COLO668 (cell line): ENCODE results near the gene ALKBH3.

Experiments
- DNase-seq: peaks from one replicate; lab custom pipeline; 2025; ENCODE audit not compliant: unreplicated experiment; lab: John Stamatoyannopoulos, UW

ALKBH3 gene

DNA sequence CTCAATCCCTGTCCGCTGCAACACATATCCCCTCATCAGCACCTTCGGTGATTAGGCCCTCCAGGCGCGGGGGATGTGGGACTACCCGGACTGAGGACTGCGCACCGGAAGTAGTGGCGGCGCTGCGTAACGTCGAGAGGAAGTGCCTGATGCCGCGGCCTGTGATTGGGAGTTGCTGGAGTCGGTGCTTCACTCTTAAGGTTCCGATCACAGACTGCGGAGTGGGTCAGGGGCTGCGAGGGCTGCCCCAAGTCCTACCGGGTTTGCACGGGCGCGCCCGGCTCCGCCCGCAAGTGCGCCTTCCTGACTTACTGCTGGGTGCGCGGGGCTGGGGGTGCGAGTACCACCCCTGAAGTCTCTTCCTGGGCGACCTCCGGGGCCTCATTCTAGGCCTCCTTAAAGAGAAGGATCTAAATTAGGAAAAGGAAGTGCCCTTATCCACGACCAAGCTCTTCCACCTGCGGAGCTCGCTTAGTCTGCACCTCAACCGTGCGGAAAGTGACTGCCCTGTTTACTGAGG lies at the start of gene ALKBH3:
Gene ALKBH3, plus strand, starts transcription at position 192 of the 520 bp plus-strand sequence. CDS start 1,822 bp downstream, outside the sequence.
- peak; percentile 96 for DNase-seq

GRCh38 chr11:43830928-43831440 lies 49.6 kb upstream of the ALKBH3 start:
- DNase-seq: peak; percentile 13

GRCh38 chr11:43832536-43832935 lies 48.1 kb upstream of the ALKBH3 start:
- DNase-seq: no peak

DNA sequence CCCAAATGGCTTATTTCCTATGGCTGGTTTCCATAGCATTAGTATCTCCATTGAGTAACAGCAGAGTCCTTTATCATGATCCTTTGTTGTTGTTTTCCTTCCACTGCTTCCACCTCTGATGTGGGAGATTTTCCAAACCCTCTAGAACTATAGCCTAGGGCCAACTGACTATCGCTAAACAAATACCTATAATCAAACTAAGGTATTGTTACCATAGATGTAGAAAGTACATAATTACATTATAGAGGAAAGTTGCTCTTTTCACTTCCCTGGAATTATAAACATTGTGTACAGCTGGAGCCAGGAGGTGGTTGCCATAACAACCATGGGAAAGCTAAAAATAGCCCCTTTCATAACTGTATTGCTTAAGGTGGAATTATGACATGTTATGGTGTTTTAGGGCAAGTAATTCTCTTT lies 47.0 kb upstream of the ALKBH3 start:
- DNase-seq: no peak

DNA sequence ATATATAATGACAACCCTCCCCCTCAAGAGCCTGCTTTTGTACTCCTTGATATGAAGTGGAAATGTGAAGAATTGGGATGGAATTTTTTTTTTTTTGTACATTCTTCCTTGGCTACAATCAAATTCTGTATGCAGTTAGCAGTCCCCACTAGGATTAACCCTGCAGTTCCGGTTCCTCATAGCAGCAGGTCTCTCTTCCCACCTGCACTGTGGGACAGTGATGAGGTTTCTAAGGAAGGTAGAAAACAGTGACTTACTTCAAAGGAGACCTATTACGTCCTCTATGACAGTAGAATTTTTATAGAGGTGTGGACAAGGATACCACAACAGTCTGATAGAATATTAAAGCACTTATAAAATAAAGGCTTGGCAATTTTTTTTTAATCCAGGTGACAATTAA lies 46.3 kb upstream of the ALKBH3 start:
- no peak for DNase-seq

DNA sequence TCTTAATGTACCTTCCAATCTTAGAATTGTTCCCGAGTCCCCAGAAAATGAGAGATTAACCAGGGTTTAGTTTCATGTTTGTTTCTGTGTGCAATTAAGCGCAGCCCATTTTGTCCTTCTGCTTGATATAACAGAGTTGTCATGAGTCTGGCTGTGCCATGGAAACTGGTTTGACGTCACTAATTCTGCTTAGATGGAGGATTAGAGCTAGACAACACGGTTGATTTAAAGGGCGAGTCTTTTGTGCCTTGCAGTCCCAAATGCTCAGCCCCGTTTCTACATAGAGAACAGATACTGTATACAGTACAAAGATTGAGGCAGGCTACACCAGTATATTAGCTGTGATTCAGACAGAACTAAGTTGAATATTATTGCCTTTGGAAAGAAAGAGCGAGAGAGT lies 45.5 kb upstream of the ALKBH3 start:
- DNase-seq: no peak

GRCh38 chr11:43837879-43838278 lies 42.8 kb upstream of the ALKBH3 start:
- DNase-seq: no peak

DNA sequence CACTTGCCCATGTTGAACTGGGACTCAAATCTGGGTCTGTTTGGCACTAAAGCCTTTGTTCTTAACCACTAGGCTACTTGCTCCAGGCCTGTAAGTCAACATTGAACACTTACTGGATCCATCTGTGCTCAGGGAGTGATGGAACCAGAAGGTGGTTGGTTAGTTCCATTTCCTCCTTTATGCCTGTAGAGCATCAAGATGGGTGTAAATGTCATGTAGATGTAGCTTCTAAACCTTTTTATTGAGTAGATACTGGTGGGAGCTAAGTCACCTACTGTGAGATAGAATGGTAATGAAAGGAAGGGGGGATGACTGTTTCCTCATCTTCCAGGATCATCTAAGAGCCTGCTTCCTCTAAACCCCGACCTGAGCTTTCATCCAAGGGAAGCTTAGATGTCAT lies 38.6 kb upstream of the ALKBH3 start:
- DNase-seq: no peak

GRCh38 chr11:43845816-43846215 lies 34.8 kb upstream of the ALKBH3 start:
- DNase-seq: no peak

GRCh38 chr11:43852057-43852636 lies 28.5 kb upstream of the ALKBH3 start:
- peak; percentile 60 for DNase-seq

- DNase-seq: no peak
These were observed 26.9 kb upstream of the ALKBH3 start for GRCh38 chr11:43853781-43854180.

- no peak for DNase-seq
These were observed 23.6 kb upstream of the ALKBH3 start for GRCh38 chr11:43856993-43857392.

DNA sequence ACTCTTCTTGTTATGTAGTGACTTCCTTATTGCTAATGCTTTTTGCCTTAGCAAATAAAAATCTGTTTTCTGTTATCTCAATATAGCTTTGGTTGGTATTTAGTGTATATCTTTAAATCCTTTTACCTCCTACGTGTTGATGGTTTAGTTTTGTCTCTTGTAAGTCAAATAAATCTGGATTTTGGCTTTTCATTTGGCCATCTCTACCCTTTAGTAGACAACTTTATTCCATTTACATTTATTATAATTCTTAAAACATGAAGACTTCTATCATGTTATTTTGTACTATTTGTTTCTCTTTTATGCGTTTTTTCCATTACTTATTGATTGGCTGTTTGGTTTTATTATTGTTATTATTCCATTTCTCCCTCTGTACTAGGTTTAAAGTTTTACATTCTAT lies 19.5 kb upstream of the ALKBH3 start:
- DNase-seq: no peak

GRCh38 chr11:43866520-43866919 lies 14.1 kb upstream of the ALKBH3 start:
- no peak for DNase-seq

- no peak for DNase-seq
These were observed 13.7 kb upstream of the ALKBH3 start for GRCh38 chr11:43866969-43867368.

DNA sequence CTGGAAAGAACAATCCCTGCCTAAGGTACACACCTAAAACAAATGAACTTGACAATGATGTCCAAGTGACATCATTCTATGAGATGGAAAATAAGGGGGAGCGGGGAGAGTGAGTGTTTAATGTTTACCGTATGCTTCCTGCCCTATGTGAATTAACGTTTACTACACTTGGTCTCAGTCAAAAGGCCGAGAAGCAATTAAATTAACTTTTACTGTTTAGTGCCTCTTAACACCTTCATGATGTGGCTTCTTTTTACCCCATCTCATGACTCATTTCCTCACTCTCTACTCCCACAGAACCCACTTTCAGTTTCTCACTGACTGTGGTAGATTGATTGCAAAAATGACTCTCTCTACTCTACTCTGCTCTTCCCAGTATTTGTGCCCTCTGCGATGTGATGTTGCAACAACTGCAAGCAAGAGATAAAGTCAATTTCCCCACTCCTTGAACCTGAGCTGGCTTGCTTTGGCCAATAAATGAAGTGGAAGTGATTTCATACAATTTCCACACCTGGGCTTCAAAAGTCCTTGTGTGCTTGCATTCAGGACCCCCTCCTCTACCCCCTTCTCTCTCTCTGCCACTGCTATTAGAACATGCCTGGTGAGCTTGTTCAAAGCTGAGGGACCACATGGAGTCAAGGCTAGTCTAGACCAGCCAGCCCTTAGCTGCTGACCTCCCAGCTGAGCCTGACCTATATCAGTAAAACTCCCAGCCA lies 11.6 kb upstream of the ALKBH3 start:
- no peak for DNase-seq

DNA sequence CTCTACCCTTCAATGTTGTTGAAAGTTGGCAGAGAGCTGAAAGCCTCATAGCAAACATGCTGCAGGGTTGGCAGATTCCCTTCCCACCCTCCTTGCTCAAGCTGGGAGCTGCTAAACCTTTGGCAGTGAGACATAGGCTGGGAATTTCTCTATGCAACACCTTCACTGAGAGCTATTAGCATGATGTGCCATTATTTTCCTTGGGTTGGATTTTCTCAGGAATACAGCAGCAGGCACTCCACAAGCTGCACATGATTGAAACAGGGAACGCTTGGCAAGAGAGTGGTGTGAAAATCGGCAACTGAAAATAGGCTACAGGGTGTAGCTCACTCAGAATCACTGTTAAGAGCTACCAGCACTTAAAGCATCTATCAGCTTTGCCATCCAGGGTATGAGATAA lies 9.6 kb upstream of the ALKBH3 start:
- no peak for DNase-seq

GRCh38 chr11:43872995-43873394 lies 7.6 kb upstream of the ALKBH3 start:
- no peak for DNase-seq

- no peak for DNase-seq
These were observed 6.6 kb upstream of the ALKBH3 start for GRCh38 chr11:43874078-43874477.

- DNase-seq: no peak
These were observed 5.9 kb upstream of the ALKBH3 start for GRCh38 chr11:43874738-43875137.

- no peak for DNase-seq
These were observed 617 bp upstream of the ALKBH3 start for GRCh38 chr11:43879789-43880639.
